ENCODE data around the gene LRRC9. TPM values are rescaled to one million over a fixed set of nuclear protein-coding genes. Genes with fewer than 3 reads are reported as not detected.

Gene LRRC9
- total RNA-seq, 1 donor from 2014 or later = not detected

DNA sequence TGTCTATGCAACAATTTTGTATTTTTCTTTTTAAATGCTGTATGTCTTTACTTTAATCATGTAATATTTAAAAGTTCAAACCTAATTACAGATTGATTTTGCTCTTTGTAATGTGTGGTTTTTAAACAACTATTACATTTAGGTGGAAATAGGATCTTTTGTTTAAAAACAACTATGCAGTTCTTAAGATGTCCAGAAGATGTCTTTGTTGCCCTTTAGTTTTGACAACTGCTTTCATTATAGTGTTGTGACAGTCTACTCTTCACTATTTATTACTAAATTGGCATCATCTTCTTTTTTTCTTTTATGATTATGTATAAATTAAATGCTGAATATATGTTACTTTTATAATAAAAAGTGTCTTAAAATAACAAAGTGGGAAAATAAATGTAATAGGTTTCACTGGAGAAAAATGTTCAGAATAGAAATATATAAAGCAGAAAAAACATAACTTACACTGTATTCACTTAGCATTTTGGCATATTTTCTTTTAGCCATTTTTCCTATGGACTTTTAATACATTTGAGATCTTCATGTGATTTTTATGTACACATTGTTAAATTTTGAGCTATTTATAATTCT, 144.6 kb downstream of the LRRC9 start:
- Histone ChIP-seq H3K4me1 (no peaks in the 10 kb centered on the region), H3K36me3 (no peaks in the 10 kb centered on the region), H3K27me3 (ENCODE audit: low read depth) (no peaks in the 10 kb centered on the region), H3K9me3 (no peaks in the 10 kb centered on the region), H3K4me3 (no peak overlapping the region), H3K27ac (no peak overlapping the region)
- TF ChIP-seq, protein P1, sequence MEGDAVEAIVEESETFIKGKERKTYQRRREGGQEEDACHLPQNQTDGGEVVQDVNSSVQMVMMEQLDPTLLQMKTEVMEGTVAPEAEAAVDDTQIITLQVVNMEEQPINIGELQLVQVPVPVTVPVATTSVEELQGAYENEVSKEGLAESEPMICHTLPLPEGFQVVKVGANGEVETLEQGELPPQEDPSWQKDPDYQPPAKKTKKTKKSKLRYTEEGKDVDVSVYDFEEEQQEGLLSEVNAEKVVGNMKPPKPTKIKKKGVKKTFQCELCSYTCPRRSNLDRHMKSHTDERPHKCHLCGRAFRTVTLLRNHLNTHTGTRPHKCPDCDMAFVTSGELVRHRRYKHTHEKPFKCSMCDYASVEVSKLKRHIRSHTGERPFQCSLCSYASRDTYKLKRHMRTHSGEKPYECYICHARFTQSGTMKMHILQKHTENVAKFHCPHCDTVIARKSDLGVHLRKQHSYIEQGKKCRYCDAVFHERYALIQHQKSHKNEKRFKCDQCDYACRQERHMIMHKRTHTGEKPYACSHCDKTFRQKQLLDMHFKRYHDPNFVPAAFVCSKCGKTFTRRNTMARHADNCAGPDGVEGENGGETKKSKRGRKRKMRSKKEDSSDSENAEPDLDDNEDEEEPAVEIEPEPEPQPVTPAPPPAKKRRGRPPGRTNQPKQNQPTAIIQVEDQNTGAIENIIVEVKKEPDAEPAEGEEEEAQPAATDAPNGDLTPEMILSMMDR (IDR thresholded peaks at IDR 0.05) = peak; percentile 50
- intact Hi-C loops (cut with DNase I) = loop anchor here (5.0 kb wide), 1 partner anchor 118 kb away; no protein-coding TSS in a partner anchor
- ATAC-seq (no peak), DNase-seq (no peak)

DNA sequence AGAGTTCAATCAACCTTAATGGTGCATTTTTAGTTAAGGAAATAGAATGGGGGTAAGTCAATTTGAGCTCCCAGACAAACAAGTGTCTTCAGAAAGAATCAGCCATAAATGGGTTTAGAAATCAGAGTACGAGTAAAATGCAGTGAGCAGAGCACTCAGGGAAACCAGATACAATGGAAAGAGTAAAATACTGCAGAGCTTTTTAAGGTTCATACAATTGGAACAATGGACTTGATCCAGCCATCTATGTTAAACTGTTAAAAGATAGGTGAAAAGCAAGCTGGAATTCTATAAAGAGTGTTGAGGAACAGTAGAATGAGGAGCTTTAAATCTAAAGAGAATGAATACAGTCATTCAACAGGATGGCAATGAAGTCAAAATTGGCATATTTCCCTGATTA, 147.9 kb downstream of the LRRC9 start:
- ATAC-seq = no peak
- no peak for DNase-seq
- intact Hi-C loops (cut with DNase I) = no loop called here

DNA sequence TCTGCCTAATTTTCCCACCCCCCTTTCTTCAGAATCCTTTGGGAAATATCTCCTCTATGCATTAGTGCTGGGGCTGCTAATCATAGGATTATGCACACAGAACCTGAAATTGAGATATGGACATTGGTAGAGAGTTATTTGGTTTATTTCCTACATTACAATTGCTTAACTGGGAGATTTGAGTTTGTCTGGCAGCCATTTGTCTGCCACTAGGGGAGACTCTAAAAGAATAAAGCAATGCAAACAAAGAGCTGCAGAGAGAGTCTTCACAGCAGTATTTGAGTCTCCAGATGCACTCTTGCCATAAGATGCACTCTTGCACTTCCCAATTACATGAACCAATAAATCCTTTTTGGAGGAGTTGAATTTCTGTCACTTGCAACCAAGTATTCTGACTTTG, 159.8 kb downstream of the LRRC9 start:
- DNase-seq (no peak), ATAC-seq (no peak)
- intact Hi-C loops (cut with DNase I) = no loop called here
- Histone ChIP-seq H3K4me1 (no peaks in the 10 kb centered on the region), H3K4me3 (no peak overlapping the region), H3K27ac (no peak overlapping the region), H3K9me3 (no peaks in the 10 kb centered on the region), H3K27me3 (ENCODE audit: low read depth) (no peaks in the 10 kb centered on the region), H3K36me3 (no peaks in the 10 kb centered on the region)
- TF ChIP-seq, protein P1 (IDR thresholded peaks at IDR 0.05) = no peak

More for the DNA sequence above, 147.9 kb downstream of the LRRC9 start:
- Histone ChIP-seq H3K36me3 (no peaks in the 10 kb centered on the region), H3K27me3 (ENCODE audit: low read depth) (no peaks in the 10 kb centered on the region), H3K4me3 (no peak overlapping the region), H3K9me3 (no peaks in the 10 kb centered on the region), H3K4me1 (no peaks in the 10 kb centered on the region), H3K27ac (no peak overlapping the region)
- TF ChIP-seq, protein P1 (IDR thresholded peaks at IDR 0.05) = no peak

DNA sequence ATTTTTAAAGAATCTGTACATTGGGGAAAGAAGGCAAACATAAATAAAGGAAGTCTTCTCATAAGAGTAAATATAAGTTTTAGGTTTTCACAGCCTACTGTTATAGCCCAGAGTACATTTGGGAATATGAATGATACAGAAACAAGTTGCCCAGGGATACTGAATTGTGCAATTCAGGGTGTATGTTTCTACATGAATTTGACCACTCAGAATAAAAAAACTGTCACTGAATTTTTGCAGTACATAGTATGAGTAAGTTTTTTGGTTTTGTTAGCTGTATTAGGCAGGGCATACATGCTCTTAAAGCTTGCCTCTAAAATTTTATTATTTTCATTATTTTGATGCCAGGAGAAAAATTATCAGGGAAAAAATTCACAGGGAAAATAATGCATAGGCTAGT, 165.1 kb downstream of the LRRC9 start:
- no peaks in the 10 kb centered on the region for H3K9me3 ChIP-seq
- no peak for DNase-seq
- no peaks in the 10 kb centered on the region for H3K36me3 ChIP-seq
- TF ChIP-seq, protein P1 (IDR thresholded peaks at IDR 0.05) = no peak
- H3K4me1 ChIP-seq = no peaks in the 10 kb centered on the region
- H3K27me3 ChIP-seq (ENCODE audit: low read depth) = no peaks in the 10 kb centered on the region
- no peak for ATAC-seq
- H3K27ac ChIP-seq = no peak overlapping the region
- H3K4me3 ChIP-seq = no peak overlapping the region
- intact Hi-C loops (cut with DNase I) = no loop called here

DNA sequence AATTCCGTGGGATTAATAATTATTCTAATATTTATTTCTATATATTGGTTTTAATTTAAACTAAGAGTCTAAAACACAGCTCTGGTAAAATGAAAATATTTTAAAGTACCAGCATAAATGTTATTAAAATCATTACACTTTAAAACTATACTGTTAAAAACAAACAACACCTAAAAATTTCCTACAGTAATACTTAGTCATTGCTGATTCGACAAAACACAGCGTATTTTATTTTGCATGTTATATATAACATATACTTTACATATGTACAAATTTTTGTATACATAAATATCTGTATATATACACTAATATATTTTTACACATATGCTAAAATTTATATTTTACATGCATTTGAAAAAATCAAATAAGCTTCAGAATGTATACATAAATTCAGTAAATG, 165.7 kb downstream of the LRRC9 start:
- TF ChIP-seq, protein P1 (IDR thresholded peaks at IDR 0.05) = no peak
- DNase-seq = no peak
- no peak overlapping the region for H3K27ac ChIP-seq
- H3K36me3 ChIP-seq = no peaks in the 10 kb centered on the region
- no peaks in the 10 kb centered on the region for H3K27me3 ChIP-seq (ENCODE audit: low read depth)
- intact Hi-C loops (cut with DNase I) = no loop called here
- ATAC-seq = no peak
- no peak overlapping the region for H3K4me3 ChIP-seq
- peaks cover 5% of the 10 kb centered on the region for H3K4me1 ChIP-seq
- H3K9me3 ChIP-seq = no peaks in the 10 kb centered on the region

Data from lower lobe of right lung (tissue), 2 donors.